Activated naive CD4-positive, alpha-beta T cell treated with anti-CD3 and anti-CD28 coated beads, Interleukin-2, amount 50 U/mL, for 16 hours (primary cell): Measurements from ENCODE around the gene ZNF532.
"Not testable (repeated sequence)": the region's sequence is repeated elsewhere in the genome, so short reads cannot be mapped to it uniquely, and the experiment has no call there.

Source experiments
- DNase-seq: peaks from one replicate; pipeline ENCODE4 v3.0.0-alpha.2; 2020

ZNF532 gene

GRCh38 chr18:58903533-58903932 lies 38.9 kb downstream of the ZNF532 start:
- DNase-seq: no peak

GRCh38 chr18:58905777-58906428 lies 41.2 kb downstream of the ZNF532 start:
- no peak for DNase-seq

- DNase-seq: no peak
These were observed 43.3 kb downstream of the ZNF532 start for GRCh38 chr18:58908006-58908405.

GRCh38 chr18:58909521-58909920 lies 44.8 kb downstream of the ZNF532 start:
- no peak for DNase-seq

GRCh38 chr18:58911241-58911640 lies 46.6 kb downstream of the ZNF532 start:
- DNase-seq: no peak

- no peak for DNase-seq
These were observed 47.1 kb downstream of the ZNF532 start for GRCh38 chr18:58911766-58912165.

GRCh38 chr18:58915006-58915799 lies 50.5 kb downstream of the ZNF532 start:
- no peak for DNase-seq

- DNase-seq: no peak
These were observed 51.3 kb downstream of the ZNF532 start for GRCh38 chr18:58915995-58916394.

GRCh38 chr18:58919934-58920333 lies 55.3 kb downstream of the ZNF532 start:
- DNase-seq: not testable (repeated sequence)

- DNase-seq: no peak
These were observed 58.3 kb downstream of the ZNF532 start for GRCh38 chr18:58922995-58923394.

- no peak for DNase-seq
These were observed 59.8 kb downstream of the ZNF532 start for GRCh38 chr18:58924473-58924872.

GRCh38 chr18:58927659-58928058 lies 63.0 kb downstream of the ZNF532 start:
- no peak for DNase-seq

- no peak for DNase-seq
These were observed 63.7 kb downstream of the ZNF532 start for GRCh38 chr18:58928386-58928785.

- no peak for DNase-seq
These were observed 64.5 kb downstream of the ZNF532 start for GRCh38 chr18:58929206-58929605.

GRCh38 chr18:58934356-58934755 lies 69.7 kb downstream of the ZNF532 start:
- DNase-seq: no peak

- no peak for DNase-seq
These were observed 70.4 kb downstream of the ZNF532 start for GRCh38 chr18:58934933-58935577.

- no peak for DNase-seq
These were observed 72.6 kb downstream of the ZNF532 start for GRCh38 chr18:58937071-58937886.

GRCh38 chr18:58937887-58938267 lies 73.2 kb downstream of the ZNF532 start:
- DNase-seq: no peak

GRCh38 chr18:58941426-58942099 lies 76.9 kb downstream of the ZNF532 start:
- no peak for DNase-seq

GRCh38 chr18:58943896-58944295 lies 79.2 kb downstream of the ZNF532 start:
- no peak for DNase-seq

GRCh38 chr18:58947136-58947732 lies 82.6 kb downstream of the ZNF532 start:
- no peak for DNase-seq

GRCh38 chr18:58949031-58949430 lies 84.4 kb downstream of the ZNF532 start:
- DNase-seq: no peak
